Ishikawa (cell line): ENCODE measurements around the gene DAND5.

ENCODE experiments used
- CEBPB ChIP-seq: IDR thresholded peaks from 2 replicates; pipeline ENCODE4 v1.6.1; 2012
- CREB1 ChIP-seq: IDR thresholded peaks from 2 replicates; pipeline ENCODE4 v1.6.1; 2012; ENCODE audit warnings: low read depth
- EGR1 ChIP-seq: IDR thresholded peaks from 2 replicates; pipeline ENCODE4 v1.6.1; 2012
- EP300 ChIP-seq: IDR thresholded peaks from 2 replicates; pipeline ENCODE4 v1.6.1; 2012; ENCODE audit warnings: borderline replicate concordance
- FOXM1 ChIP-seq: IDR thresholded peaks from 2 replicates; pipeline ENCODE4 v1.6.1; 2012; ENCODE audit warnings: low read depth, borderline replicate concordance
- MAX ChIP-seq: IDR thresholded peaks from 2 replicates; pipeline ENCODE4 v1.6.1; 2012
- NFIC ChIP-seq: IDR thresholded peaks from 2 replicates; pipeline ENCODE4 v1.6.1; 2012
- RAD21 ChIP-seq: IDR thresholded peaks from 2 replicates; pipeline ENCODE4 v1.6.1; 2012; ENCODE audit warnings: low read depth
- REST ChIP-seq: IDR thresholded peaks from 2 replicates; pipeline ENCODE4 v1.6.1; 2012; ENCODE audit warnings: low read depth, mild to moderate bottlenecking
- TAF1 ChIP-seq: IDR thresholded peaks from 2 replicates; pipeline ENCODE4 v1.6.1; 2012; ENCODE audit warnings: low read depth, mild to moderate bottlenecking
- TCF12 ChIP-seq: IDR thresholded peaks from 2 replicates; pipeline ENCODE4 v1.6.1; 2012; ENCODE audit warnings: low read depth
- TEAD4 ChIP-seq: IDR thresholded peaks from 2 replicates; pipeline ENCODE4 v1.6.1; 2012
- USF1 ChIP-seq: IDR thresholded peaks from 2 replicates; pipeline ENCODE4 v1.6.1; 2012
- YY1 ChIP-seq: IDR thresholded peaks from 2 replicates; pipeline ENCODE4 v1.6.1; 2012; ENCODE audit warnings: low read depth
- ZBTB7A ChIP-seq: IDR thresholded peaks from 2 replicates; pipeline ENCODE4 v1.6.1; 2012; ENCODE audit warnings: low read depth

Gene DAND5

GRCh38 chr19:12993562-12993961 lies 24.2 kb downstream of the DAND5 start:
- no peak for TF ChIP-seq FOXM1
- TF ChIP-seq TEAD4, result no peak
- no peak for TF ChIP-seq RAD21
- no peak for TF ChIP-seq NFIC
- TF ChIP-seq YY1, result no peak
- no peak for TF ChIP-seq TAF1
- TF ChIP-seq CREB1, result no peak
- TF ChIP-seq TCF12, result no peak
- TF ChIP-seq CEBPB, result no peak
- TF ChIP-seq REST, result no peak
- TF ChIP-seq ZBTB7A, result no peak
- TF ChIP-seq EP300, result no peak
- no peak for TF ChIP-seq EGR1
- TF ChIP-seq USF1, result no peak
- no peak for TF ChIP-seq MAX

GRCh38 chr19:12994701-12995595 lies 25.6 kb downstream of the DAND5 start, which contains the start of gene NFIX:
Gene NFIX, plus strand, starts transcription at chr19:12995475. Its CDS starts 363 bp downstream, at chr19:12995838.
- TF ChIP-seq MAX (peak; percentile 82), CREB1 (no peak)

- peak; percentile 62 for TF ChIP-seq EGR1
- TF ChIP-seq EP300, result no peak
These were observed 26.4 kb downstream of the DAND5 start for GRCh38 chr19:12995596-12996405.

GRCh38 chr19:12996406-12997094 lies 27.2 kb downstream of the DAND5 start:
- TF ChIP-seq TCF12, result no peak
- no peak for TF ChIP-seq EP300
- no peak for TF ChIP-seq NFIC
- no peak for TF ChIP-seq USF1
- no peak for TF ChIP-seq TEAD4
- no peak for TF ChIP-seq TAF1
- no peak for TF ChIP-seq CREB1
- no peak for TF ChIP-seq CEBPB
- TF ChIP-seq MAX, result no peak
- no peak for TF ChIP-seq YY1
- TF ChIP-seq REST, result no peak
- TF ChIP-seq EGR1, result no peak
- TF ChIP-seq RAD21, result no peak
- no peak for TF ChIP-seq ZBTB7A
- no peak for TF ChIP-seq FOXM1
